Loucy (cell line): ENCODE results near the gene NRP1.
A peak's percentile ranks its signal among the peaks of the same experiment; 100 is the strongest.

Experiments
- H2AFZ ChIP-seq: fragments of 200-600 bp; sonication (generic); 2 replicates; pipeline ENCODE4 v1.6.0; 2016; ENCODE audit warnings: antibody characterized with exemption, mild to moderate bottlenecking, low read length, moderate library complexity
- H3F3A ChIP-seq: fragments of 200-600 bp; 2 replicates; pipeline ENCODE4 v1.6.0; 2016; ENCODE audit warnings: antibody characterized with exemption, low read depth, mild to moderate bottlenecking
- H3K27me3 ChIP-seq: fragments of 200-600 bp; sonication (generic); 2 replicates; pipeline ENCODE4 v1.6.1; 2014; ENCODE audit warnings: low read length, mild to moderate bottlenecking; ENCODE audit not compliant: insufficient read depth, poor library complexity, severe bottlenecking
- H3K36me3 ChIP-seq: fragments of 200-600 bp; sonication (generic); 2 replicates; pipeline ENCODE4 v1.6.1; 2016; ENCODE audit warnings: low read length; ENCODE audit not compliant: insufficient read depth
- H3K4me1 ChIP-seq: fragments of 200-600 bp; sonication (generic); 2 replicates; pipeline ENCODE4 v1.5.1; 2014; ENCODE audit warnings: low read length, mild to moderate bottlenecking; ENCODE audit not compliant: insufficient read depth, poor library complexity, severe bottlenecking
- H3K4me2 ChIP-seq: fragments of 200-600 bp; sonication (generic); 2 replicates; pipeline ENCODE4 v1.6.0; 2014; ENCODE audit warnings: antibody characterized with exemption, low read length, low read depth, mild to moderate bottlenecking; ENCODE audit not compliant: poor library complexity, severe bottlenecking
- H3K4me3 ChIP-seq: fragments of 200-600 bp; sonication (generic); 2 replicates; pipeline ENCODE4 v1.5.1; 2014; ENCODE audit warnings: low read length, mild to moderate bottlenecking, mixed read lengths; ENCODE audit not compliant: poor library complexity, severe bottlenecking
- H3K79me2 ChIP-seq: fragments of 200-600 bp; sonication (generic); 2 replicates; pipeline ENCODE4 v1.6.1; 2014; ENCODE audit warnings: low read length; ENCODE audit not compliant: insufficient read depth
- H3K9ac ChIP-seq: fragments of 200-600 bp; sonication (generic); 2 replicates; pipeline ENCODE4 v1.6.0; 2014; ENCODE audit warnings: mild to moderate bottlenecking, low read depth, low read length, moderate library complexity; ENCODE audit not compliant: poor library complexity, severe bottlenecking
- H3K9me2 ChIP-seq: fragments of 200-600 bp; sonication (generic); replicated peaks from 2 replicates; pipeline ENCODE4 v1.6.1; 2016; ENCODE audit warnings: low read depth, low read length, mixed read lengths
- H3K9me3 ChIP-seq: fragments of 200-600 bp; sonication (generic); 2 replicates; pipeline ENCODE4 v1.6.1; 2014; ENCODE audit warnings: mild to moderate bottlenecking, antibody characterized with exemption, low read length, low read depth; ENCODE audit not compliant: insufficient read depth
- H4K20me1 ChIP-seq: fragments of 200-600 bp; sonication (generic); 2 replicates; pipeline ENCODE4 v1.6.0; 2014; ENCODE audit warnings: antibody characterized with exemption, low read length, mild to moderate bottlenecking; ENCODE audit not compliant: insufficient read depth, poor library complexity, severe bottlenecking
- EZH2phosphoT487 ChIP-seq: fragments of 200-600 bp; IDR thresholded peaks from 2 replicates; pipeline ENCODE4 v1.6.1; 2018; ENCODE audit warnings: antibody characterized with exemption, mild to moderate bottlenecking, moderate library complexity, borderline replicate concordance
- TF ChIP-seq, protein P1 (sequence below): fragments of 200-600 bp; sonication (generic); conservative IDR thresholded peaks from 2 replicates; pipeline ENCODE4 v1.5.1; 2014; ENCODE audit warnings: mild to moderate bottlenecking, antibody characterized with exemption, low read length

NRP1 gene

DNA sequence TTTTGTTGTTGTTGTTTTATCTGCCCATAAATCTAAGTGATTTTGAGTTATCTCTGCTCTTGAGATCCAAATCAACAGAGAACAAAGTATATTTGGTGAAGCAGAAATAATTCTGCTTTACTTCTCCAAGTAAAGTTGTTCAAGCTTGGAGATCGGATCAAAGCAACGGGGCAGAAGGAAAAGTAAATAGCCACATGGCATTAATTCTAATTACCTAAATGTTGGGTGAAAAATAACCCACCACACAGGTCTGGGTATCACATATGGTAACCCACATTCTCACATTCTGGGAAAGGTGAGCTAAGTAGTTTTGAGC is 3.1 kb downstream of the NRP1 start:
- H3K4me1 ChIP-seq: peaks cover 40% of the 10 kb centered on the region
- no peaks in the 10 kb centered on the region for H3K27me3 ChIP-seq
- TF ChIP-seq, protein P1, sequence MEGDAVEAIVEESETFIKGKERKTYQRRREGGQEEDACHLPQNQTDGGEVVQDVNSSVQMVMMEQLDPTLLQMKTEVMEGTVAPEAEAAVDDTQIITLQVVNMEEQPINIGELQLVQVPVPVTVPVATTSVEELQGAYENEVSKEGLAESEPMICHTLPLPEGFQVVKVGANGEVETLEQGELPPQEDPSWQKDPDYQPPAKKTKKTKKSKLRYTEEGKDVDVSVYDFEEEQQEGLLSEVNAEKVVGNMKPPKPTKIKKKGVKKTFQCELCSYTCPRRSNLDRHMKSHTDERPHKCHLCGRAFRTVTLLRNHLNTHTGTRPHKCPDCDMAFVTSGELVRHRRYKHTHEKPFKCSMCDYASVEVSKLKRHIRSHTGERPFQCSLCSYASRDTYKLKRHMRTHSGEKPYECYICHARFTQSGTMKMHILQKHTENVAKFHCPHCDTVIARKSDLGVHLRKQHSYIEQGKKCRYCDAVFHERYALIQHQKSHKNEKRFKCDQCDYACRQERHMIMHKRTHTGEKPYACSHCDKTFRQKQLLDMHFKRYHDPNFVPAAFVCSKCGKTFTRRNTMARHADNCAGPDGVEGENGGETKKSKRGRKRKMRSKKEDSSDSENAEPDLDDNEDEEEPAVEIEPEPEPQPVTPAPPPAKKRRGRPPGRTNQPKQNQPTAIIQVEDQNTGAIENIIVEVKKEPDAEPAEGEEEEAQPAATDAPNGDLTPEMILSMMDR: no peak
- TF ChIP-seq EZH2phosphoT487: no peak
- H3K79me2 ChIP-seq: no peaks in the 10 kb centered on the region
- H3K36me3 ChIP-seq: no peaks in the 10 kb centered on the region
- H3K9me3 ChIP-seq: no peaks in the 10 kb centered on the region
- H3K9ac ChIP-seq: no peak overlapping the region
- H3K9me2 ChIP-seq: no peaks in the 10 kb centered on the region
- H3K4me2 ChIP-seq: peak overlapping the region; percentile 86
- no peak overlapping the region for H3K4me3 ChIP-seq
- no peak overlapping the region for H2AFZ ChIP-seq
- H3F3A ChIP-seq: 0 out of 2 replicates have a peak, but pooled peaks cover 3% of the 10 kb centered on the region
- no peaks in the 10 kb centered on the region for H4K20me1 ChIP-seq

DNA sequence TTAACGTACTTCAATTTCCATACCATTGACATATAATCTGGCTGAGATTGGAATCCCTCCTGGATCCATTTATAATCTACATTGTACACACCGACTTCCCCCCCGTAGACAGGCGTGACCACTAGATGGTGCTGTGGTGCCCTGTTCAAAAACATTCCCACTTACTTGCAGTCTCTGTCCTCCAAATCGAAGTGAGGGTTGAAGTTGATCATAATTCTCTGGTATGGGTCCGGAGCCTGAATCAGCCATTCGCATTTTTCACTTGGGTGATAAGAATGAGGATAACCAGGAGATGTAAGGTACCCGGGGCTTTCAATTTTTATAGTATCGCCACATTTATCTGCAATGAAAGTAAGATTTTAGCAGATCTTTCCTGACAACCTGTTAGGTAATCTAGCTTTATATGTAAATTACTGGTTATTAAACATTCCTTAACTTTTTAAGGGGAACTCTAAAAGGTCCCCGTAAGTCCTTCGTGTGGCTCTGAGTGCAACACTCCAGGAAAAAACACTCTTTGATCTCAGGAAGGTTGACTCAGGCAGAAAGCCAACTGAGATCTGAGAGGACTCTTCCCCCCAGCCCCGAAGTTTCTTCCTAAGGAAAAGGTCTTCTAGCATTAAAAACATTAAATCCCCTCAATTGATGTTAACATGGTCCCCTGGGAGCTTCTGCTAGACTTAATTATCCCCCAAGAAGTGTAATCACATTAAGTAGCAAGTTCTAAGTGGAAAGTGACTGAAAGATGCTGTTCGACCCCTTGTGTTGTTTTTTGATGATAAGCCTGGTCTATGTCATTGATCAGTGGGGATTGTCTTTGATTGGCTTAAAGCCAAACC is 3.7 kb downstream of the NRP1 start:
- Histone ChIP-seq H3K79me2 (no peaks in the 10 kb centered on the region), H2AFZ (peak overlapping the region; percentile 31; the same call in 1 of the 2 replicates), H3K9ac (no peak overlapping the region), H3K4me2 (peak overlapping the region; percentile 86), H3K4me3 (peak overlapping the region; percentile 61), H4K20me1 (no peaks in the 10 kb centered on the region), H3K9me3 (no peaks in the 10 kb centered on the region), H3K9me2 (no peaks in the 10 kb centered on the region), H3F3A (0 out of 2 replicates have a peak, but pooled peaks cover 3% of the 10 kb centered on the region), H3K27me3 (no peaks in the 10 kb centered on the region), H3K4me1 (peaks cover 45% of the 10 kb centered on the region), H3K36me3 (no peaks in the 10 kb centered on the region)
- TF ChIP-seq, protein P1: peak; percentile 96
- no peak for TF ChIP-seq EZH2phosphoT487

DNA sequence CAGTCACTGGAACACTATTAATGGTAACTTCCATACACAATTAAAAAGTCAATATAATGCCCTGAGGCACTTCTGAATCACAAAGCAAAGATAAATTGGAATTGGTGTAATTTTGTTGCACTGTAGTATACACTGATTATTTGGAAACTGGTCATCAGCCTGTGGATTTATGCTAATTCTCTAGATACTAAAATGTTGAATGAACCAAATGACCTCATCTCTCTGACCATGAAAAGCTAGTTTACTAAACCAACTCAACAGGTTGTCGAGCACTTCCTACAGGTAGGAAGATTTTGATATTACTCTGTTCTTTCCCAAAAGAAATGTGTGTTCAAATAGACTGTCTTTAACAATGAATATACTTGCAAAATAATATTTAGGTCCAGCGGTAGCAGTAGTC is 5.3 kb downstream of the NRP1 start:
- Histone ChIP-seq H3K4me2 (no peak overlapping the region), H2AFZ (no peak overlapping the region), H3K4me1 (peaks cover 51% of the 10 kb centered on the region), H3K9me3 (no peaks in the 10 kb centered on the region), H4K20me1 (no peaks in the 10 kb centered on the region), H3K27me3 (no peaks in the 10 kb centered on the region), H3K9ac (no peak overlapping the region), H3K79me2 (no peaks in the 10 kb centered on the region), H3K9me2 (no peaks in the 10 kb centered on the region), H3F3A (0 out of 2 replicates have a peak, but pooled peaks cover 3% of the 10 kb centered on the region), H3K36me3 (no peaks in the 10 kb centered on the region), H3K4me3 (no peak overlapping the region)
- no peak for TF ChIP-seq EZH2phosphoT487
- TF ChIP-seq, protein P1: no peak
